ENCODE measurements around the gene SLC6A17. TPM values are rescaled to one million over a fixed set of nuclear protein-coding genes. Genes with fewer than 3 reads are reported as not detected.

The SLC6A17 gene
- total RNA-seq, 1 donor from 2014 or later, result 1.6 TPM

DNA sequence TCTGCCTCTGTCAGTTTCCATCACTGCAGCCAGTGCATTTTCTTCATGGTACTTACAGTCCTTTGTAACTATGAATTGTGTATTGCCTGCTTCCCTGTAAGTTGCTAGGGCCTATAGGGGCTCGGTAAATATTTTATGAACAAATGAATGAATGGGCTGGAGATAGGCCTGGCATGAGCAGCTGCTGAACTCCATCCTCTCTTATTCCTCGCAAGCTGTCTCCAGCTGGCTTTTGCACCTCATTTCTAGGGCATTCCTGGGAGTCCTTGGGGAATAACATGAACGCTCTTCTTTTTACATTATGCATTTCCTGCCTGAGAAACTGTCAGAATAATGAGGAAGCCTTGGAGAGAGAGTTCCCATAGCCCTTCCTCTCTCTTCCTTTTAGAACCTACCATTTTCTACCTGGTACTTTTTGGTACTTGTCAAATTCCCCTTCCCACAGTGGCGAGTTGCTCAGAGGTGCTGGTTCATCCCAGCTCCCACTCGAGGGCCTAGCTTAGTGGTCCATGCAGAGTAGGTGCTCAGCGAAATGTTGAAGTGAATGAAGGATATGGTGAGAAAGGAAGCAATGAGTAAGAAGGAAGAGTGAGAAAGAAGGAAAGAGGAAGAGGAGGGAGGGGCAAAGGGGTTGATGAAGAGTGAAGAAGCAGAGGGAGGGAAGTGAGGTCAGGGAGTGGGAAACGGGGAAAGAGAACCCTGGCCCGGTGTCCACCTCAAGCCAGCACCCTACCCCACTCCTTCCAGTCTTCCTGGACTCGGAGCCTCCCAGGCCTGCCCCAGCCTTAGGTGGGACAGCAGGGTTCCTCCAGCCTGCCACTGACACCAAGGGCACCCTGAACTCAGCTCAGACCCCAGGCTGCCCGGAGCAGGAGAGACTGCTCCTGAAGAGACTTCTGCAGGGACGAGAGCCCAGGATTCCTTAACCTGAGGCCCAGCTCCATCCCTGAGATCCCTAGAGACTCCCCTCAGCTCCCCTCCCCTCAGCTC lies 89.4 kb downstream of the SLC6A17 start:
- TF ChIP-seq, protein P1, sequence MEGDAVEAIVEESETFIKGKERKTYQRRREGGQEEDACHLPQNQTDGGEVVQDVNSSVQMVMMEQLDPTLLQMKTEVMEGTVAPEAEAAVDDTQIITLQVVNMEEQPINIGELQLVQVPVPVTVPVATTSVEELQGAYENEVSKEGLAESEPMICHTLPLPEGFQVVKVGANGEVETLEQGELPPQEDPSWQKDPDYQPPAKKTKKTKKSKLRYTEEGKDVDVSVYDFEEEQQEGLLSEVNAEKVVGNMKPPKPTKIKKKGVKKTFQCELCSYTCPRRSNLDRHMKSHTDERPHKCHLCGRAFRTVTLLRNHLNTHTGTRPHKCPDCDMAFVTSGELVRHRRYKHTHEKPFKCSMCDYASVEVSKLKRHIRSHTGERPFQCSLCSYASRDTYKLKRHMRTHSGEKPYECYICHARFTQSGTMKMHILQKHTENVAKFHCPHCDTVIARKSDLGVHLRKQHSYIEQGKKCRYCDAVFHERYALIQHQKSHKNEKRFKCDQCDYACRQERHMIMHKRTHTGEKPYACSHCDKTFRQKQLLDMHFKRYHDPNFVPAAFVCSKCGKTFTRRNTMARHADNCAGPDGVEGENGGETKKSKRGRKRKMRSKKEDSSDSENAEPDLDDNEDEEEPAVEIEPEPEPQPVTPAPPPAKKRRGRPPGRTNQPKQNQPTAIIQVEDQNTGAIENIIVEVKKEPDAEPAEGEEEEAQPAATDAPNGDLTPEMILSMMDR (IDR thresholded peaks at IDR 0.05), result no peak
- Mint-ChIP-seq H3K9me3 (ENCODE audit: low read depth) (no peaks in the 10 kb centered on the region), H3K36me3 (ENCODE audit: low read depth) (peaks cover 1% of the 10 kb centered on the region), H3K4me3 (ENCODE audit: unreplicated experiment) (no peak overlapping the region), H3K27ac (ENCODE audit: unreplicated experiment) (no peak overlapping the region), H3K27me3 (ENCODE audit: low read depth) (peaks cover 11% of the 10 kb centered on the region), H3K4me1 (ENCODE audit: low read depth) (peaks cover 8% of the 10 kb centered on the region)
- DNase-seq (ENCODE audit: low spot score), result no peak

DNA sequence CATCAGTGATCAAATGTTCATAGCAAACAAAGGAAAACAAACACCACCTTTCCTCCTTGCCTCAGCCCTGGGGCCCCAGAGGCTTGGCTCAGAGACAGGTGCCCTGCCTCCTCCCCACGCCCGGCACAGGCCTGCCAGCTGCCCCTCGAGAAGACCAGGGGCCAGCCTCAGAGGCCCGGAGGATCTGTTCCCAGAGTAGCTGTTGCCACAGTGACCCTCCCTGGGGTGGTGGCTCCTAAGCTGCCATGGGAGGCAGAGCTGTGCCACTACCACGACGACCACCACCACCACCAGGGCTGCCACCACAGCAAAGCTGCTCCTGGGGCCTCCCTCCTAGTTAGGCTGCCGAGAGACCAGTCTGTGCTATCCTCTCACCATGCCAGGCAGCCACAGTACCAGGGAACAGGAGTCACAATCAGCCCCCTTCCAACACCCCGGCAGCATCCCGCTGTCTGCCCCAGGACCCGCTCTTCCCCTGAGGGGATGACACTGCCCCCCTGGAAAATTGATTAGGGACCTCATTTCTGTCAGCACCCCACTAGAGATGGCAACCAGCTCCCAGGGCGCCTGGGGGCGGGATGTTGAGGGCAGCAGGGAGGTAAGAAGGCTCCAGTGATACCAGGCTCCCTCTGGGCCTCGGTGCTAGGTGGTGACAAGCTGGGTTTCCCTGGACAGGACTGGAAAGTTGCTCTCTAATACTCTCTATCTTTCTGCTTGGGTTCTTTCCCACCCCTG lies 90.3 kb downstream of the SLC6A17 start:
- peaks cover 19% of the 10 kb centered on the region for H3K27me3 Mint-ChIP-seq (ENCODE audit: low read depth)
- no peak overlapping the region for H3K4me3 Mint-ChIP-seq (ENCODE audit: unreplicated experiment)
- TF ChIP-seq, protein P1 (IDR thresholded peaks at IDR 0.05), result no peak
- peaks cover 8% of the 10 kb centered on the region for H3K4me1 Mint-ChIP-seq (ENCODE audit: low read depth)
- no peak overlapping the region for H3K27ac Mint-ChIP-seq (ENCODE audit: unreplicated experiment)
- no peaks in the 10 kb centered on the region for H3K9me3 Mint-ChIP-seq (ENCODE audit: low read depth)
- peaks cover 1% of the 10 kb centered on the region for H3K36me3 Mint-ChIP-seq (ENCODE audit: low read depth)
- no peak for DNase-seq (ENCODE audit: low spot score)

DNA sequence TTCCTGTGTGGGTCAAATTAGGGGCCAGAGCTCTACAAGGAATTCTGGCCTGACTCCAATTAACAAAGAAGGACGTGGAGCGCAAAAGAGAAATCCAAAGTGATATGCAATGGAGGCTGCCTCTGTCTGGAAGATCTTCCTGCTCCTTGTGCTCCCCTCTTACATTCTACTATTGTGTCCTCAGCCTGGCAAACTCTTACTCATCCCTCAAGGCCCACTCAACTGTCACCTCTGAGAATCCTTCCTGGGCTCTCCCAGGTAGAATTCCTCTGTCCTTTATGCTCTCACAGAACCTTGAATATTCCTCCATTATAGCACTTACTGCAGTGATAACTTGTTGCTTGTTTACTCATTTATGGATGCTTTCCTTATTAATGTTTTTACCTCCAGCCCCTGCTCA lies 91.2 kb downstream of the SLC6A17 start:
- Mint-ChIP-seq H3K4me1 (ENCODE audit: low read depth) (peaks cover 8% of the 10 kb centered on the region), H3K36me3 (ENCODE audit: low read depth) (peaks cover 1% of the 10 kb centered on the region), H3K4me3 (ENCODE audit: unreplicated experiment) (no peak overlapping the region), H3K27me3 (ENCODE audit: low read depth) (peaks cover 24% of the 10 kb centered on the region), H3K27ac (ENCODE audit: unreplicated experiment) (no peak overlapping the region), H3K9me3 (ENCODE audit: low read depth) (no peaks in the 10 kb centered on the region)
- DNase-seq (ENCODE audit: low spot score), result no peak
- TF ChIP-seq, protein P1 (IDR thresholded peaks at IDR 0.05), result no peak

DNA sequence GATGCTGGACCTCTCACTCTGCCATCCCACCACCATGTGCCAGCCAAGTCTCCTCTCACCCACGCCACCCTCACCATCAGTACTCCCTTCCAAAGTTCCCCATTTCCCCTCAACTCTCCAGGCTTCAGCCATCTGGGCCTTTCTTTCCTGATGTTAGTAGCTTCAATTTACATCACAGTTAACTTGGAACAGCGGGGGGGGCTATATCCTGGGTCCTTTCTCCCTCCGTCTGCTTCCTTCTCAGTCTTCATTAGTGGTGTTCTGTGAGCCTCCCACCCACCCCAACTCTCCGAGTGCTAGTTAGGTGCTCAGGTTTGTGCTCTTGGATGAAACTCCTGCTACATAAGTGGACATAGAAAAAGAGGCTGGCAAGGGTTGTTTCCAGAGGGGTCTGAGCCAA lies 91.8 kb downstream of the SLC6A17 start:
- peaks cover 1% of the 10 kb centered on the region for H3K36me3 Mint-ChIP-seq (ENCODE audit: low read depth)
- peaks cover 8% of the 10 kb centered on the region for H3K4me1 Mint-ChIP-seq (ENCODE audit: low read depth)
- no peak for DNase-seq (ENCODE audit: low spot score)
- no peaks in the 10 kb centered on the region for H3K9me3 Mint-ChIP-seq (ENCODE audit: low read depth)
- TF ChIP-seq, protein P1 (IDR thresholded peaks at IDR 0.05), result no peak
- H3K27ac Mint-ChIP-seq (ENCODE audit: unreplicated experiment), result no peak overlapping the region
- peaks cover 24% of the 10 kb centered on the region for H3K27me3 Mint-ChIP-seq (ENCODE audit: low read depth)
- no peak overlapping the region for H3K4me3 Mint-ChIP-seq (ENCODE audit: unreplicated experiment)

DNA sequence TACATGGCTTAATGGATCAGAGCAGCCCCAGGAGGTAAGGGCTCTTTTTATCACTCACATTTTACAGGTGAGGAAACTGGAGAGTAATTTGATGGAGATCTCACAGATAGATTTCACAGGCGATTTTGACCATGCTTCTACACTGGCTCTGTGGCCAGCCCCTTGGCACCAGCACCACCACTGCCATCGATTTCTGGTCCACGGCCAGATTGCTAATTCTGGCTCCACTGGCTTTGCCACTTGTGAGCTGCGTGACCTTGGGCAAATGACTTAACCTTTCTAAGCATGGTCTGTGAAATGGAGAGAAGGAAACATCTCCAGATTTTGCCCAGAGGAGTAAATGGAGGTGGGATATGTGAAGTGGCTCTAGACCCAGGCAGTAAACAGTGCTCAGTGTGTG lies 92.4 kb downstream of the SLC6A17 start:
- TF ChIP-seq, protein P1 (IDR thresholded peaks at IDR 0.05), result no peak

More for the DNA sequence above, 92.4 kb downstream of the SLC6A17 start:
- H3K27me3 Mint-ChIP-seq (ENCODE audit: low read depth), result peaks cover 23% of the 10 kb centered on the region
- H3K9me3 Mint-ChIP-seq (ENCODE audit: low read depth), result no peaks in the 10 kb centered on the region
- no peak for DNase-seq (ENCODE audit: low spot score)
- peaks cover 8% of the 10 kb centered on the region for H3K4me1 Mint-ChIP-seq (ENCODE audit: low read depth)
- no peak overlapping the region for H3K4me3 Mint-ChIP-seq (ENCODE audit: unreplicated experiment)
- H3K27ac Mint-ChIP-seq (ENCODE audit: unreplicated experiment), result no peak overlapping the region
- peaks cover 1% of the 10 kb centered on the region for H3K36me3 Mint-ChIP-seq (ENCODE audit: low read depth)

Data from chondrocyte (in vitro differentiated cells).